GM21723 (cell line): ENCODE results near the gene ARID3A.

ENCODE experiments used
- ATAC-seq: cut with Tn5 transposase; IDR thresholded peaks from one replicate; pipeline ENCODE4 v1.9.1; 2021; ENCODE audit warnings: mild to moderate bottlenecking, moderate library complexity; ENCODE audit not compliant: unreplicated experiment

ARID3A gene

GRCh38 chr19:911197-912033 is 14.4 kb upstream of the ARID3A start:
- no peak for ATAC-seq

DNA sequence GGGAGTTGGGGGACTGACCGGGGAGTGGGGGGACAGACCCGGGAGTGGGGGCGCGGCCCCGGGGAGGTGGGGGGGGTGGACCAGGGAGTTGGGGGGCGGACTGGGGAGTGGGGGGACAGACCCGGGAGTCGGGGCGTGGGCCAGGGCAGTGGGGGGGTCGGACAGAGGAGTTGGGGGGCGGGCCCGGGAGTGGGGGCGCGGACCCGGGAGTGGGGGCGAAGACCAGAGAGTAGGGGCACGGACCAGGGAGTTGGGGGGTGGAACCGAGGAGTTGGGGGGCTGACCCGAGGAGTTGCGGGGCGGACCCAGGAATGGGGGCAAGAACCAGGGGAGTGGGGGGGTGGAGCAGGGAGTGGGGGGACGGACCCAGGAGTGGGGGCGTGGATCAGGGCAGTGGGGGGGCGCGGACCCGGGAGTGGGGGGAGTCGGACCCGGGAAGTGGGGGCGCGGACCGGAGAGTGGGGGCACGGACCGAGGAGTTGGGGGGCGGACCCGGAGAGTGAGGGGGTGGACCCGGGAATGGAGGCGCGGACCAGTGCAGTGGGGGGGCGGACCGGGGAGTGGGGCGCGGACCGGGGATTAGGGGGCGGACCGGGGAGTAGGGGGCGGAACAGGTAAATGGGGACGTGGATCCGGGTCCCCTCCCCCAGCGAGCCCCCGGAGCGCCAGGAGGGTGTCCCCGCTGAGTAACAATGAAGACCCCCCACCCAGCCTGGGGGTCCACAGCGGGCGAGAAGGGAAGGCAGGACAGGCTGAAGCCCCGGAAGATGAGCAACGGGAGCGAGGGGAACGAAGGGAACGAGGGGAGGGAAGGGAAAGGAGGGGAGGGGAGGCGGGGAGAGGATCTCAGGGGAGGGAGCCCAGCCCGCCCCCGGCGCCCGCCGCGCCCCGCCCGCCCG is 13.4 kb upstream of the ARID3A start:
- ATAC-seq: no peak

DNA sequence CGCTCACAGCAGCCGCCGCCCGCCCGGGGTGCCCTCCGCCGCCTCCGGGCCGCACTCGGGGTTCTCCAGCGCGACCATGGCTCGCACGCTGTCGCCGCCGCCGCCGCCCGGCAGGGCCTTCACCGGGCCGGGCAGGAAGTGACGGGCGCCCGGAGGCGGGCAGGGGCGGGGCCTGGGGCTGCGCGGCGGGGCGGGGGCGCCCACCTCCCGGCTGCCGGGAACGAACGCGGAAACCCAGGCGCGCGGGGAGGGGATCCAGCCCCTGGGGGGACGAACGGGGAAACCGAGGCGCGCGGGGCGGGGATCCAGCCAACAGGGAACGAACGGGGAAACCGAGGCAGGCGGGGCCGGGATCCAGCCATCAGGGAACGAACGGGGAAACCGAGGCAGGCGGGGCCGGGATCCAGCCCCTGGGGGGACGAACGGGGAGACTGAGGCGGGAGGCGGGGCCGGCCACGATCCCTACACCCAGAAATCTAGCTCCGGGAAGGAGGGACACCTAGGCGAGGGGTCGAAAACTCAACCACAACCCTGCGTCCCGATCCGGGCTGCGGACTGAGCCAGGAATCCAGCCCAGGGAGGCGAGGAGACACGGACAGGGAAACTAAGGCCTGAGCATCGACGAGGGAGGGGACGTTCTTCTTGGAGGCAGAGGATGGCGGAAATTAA is 12.6 kb upstream of the ARID3A start, which contains the start of gene R3HDM4:
TSS of gene R3HDM4 (minus strand) at position 140 of the 669 bp plus-strand sequence. CDS start at position 78, 62 bp downstream.
- peak; percentile 51 for ATAC-seq

DNA sequence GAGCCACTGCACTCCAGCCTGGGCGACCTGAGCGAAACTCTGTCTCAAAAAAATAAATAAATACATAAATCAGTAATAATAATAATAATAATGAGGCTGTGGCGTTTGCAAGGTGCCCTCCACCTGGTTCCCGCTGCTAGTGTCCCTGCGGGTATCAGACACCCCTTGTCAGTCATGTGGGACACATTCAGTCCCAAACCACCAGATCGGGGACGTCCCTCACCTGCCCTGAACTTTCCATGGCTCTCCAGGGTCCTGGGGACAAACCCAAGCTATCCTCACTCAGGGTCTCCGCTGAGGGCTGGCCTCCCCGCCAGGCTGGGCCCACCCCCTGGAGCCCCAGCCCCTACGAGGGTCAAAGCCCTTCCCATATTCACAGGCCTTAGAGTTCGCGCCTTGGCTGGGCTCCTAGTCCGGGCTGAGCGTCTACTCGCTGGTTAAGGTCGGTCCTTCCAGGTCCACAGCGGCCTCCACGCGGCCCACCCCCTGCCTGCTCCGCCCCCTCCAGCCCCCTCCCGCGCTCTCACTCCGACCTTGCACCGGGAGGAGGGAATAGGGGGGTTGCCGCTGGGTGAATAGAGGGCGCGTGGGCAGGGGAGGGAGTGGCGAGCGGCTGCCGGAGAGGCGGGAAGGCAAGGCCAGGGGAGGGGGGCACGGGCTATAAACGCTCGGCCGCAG is 9.1 kb upstream of the ARID3A start:
- ATAC-seq: no peak

- ATAC-seq: no peak
Observed at GRCh38 chr19:917323-918151, 8.3 kb upstream of the ARID3A start, which contains the start of gene KISS1R. Gene KISS1R (plus strand): TSS chr19:917333. CDS start chr19:917503, 170 bp downstream.

GRCh38 chr19:918152-918437 is 7.7 kb upstream of the ARID3A start:
- no peak for ATAC-seq

GRCh38 chr19:918481-919198 is 7.2 kb upstream of the ARID3A start:
- ATAC-seq: no peak

DNA sequence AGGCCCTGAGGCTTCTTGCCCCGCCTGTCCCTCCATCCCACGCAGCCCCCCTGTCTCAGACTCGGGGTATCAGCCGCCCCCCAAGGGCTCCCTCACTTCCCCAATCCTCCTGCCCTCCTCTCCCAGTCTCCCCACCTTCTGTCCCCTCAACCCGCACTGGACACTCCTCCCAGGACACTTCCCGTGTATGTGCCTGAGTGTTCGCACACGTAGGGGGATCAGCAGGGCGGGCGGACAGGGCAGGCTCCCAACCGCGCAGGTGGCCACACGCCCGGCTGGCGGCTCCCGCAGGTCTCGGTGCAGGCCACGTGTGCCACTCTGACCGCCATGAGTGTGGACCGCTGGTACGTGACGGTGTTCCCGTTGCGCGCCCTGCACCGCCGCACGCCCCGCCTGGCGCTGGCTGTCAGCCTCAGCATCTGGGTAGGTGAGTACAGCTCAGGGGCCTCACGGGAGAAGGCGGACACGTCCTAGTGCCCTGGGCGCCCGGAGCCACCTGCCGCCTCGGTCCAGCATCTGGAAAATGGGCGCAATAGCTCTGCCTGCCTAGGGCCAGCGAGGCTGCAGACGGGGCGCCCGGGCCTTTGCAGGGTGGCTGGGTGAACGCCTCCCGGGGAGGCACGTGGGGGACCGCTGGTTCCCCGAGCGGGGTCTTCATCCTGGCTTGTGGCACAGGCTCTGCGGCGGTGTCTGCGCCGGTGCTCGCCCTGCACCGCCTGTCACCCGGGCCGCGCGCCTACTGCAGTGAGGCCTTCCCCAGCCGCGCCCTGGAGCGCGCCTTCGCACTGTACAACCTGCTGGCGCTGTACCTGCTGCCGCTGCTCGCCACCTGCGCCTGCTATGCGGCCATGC is 6.4 kb upstream of the ARID3A start:
- ATAC-seq: no peak

DNA sequence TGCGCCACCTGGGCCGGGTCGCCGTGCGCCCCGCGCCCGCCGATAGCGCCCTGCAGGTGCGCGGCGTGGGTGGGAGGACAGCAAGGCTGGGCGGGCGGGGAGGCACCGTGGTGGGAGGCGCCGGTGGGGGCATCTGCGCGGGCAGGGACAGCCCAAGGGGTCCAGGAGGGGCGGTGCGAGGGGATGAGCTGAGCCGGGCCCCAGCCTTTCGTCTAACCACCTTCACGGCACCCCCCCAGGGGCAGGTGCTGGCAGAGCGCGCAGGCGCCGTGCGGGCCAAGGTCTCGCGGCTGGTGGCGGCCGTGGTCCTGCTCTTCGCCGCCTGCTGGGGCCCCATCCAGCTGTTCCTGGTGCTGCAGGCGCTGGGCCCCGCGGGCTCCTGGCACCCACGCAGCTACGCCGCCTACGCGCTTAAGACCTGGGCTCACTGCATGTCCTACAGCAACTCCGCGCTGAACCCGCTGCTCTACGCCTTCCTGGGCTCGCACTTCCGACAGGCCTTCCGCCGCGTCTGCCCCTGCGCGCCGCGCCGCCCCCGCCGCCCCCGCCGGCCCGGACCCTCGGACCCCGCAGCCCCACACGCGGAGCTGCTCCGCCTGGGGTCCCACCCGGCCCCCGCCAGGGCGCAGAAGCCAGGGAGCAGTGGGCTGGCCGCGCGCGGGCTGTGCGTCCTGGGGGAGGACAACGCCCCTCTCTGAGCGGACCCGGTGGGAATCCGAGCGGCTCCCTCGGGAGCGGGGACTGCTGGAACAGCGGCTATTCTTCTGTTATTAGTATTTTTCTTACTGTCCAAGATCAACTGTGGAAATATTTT is 5.6 kb upstream of the ARID3A start:
- ATAC-seq: no peak

DNA sequence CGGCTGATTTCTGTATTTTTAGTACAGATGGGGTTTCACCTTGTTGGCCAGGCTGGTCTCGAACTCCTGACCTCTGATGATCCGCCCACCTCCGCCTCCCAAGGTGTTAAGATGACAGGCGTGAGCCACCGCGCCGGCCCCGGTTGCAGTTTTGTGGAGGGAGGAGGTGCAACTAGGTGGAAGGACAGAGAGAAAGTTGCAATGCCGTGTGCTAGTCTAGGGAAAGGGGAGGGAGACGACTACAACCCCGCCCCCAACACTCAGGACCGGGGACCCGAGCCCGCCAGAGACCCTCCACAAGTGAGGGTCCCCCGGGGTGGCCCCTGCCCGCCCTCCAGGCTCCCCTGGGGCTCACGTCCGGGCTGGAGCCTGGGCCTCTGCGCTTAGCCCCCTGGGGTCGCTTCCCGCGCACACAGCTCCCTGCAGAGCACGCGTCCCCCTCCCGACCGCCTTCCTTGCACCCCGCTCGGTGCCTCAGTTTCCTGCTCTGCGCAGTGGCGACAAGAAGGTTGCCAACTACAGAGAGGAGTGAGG is 1.2 kb upstream of the ARID3A start:
- no peak for ATAC-seq

- ATAC-seq: peak; percentile 37
Observed at GRCh38 chr19:925087-925525, 729 bp upstream of the ARID3A start.

DNA sequence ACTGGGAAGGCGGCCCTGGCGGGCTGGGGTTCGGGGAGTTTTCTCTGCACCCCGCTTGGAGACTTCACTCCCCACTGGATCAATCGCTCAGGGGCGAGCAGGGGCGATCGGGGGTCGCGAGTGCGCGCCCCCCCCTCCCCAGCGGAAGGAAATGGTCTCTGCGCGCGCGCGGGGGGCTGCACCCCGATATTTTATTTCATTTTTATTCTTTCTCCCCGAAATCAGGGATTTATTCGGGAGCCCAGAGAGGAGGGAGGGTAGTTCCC is 421 bp downstream of the ARID3A start:
- ATAC-seq: no peak

- ATAC-seq: no peak
Observed at GRCh38 chr19:926589-927350, 935 bp downstream of the ARID3A start.

DNA sequence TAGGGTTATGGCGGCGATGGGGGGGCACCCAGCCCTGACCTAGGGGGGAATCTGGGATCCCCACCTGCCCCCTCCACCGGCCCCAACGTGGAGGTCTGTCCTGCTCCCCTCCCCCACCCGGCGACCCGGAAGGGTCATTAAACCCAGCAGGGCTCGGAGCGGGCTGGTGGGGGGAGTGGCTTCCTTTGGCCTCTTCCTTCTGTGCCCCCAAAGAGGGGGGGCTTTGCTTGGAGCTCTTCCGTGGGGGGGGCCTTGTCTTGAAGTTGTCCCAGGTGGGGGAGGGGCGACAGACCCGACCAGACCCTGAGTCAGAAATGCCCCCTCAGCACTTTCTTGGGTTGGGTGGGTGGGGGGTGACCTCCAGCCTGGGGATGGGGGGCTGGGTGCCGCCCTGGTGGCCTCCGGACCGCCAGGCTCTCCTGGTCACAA is 1.5 kb downstream of the ARID3A start:
- ATAC-seq: no peak

DNA sequence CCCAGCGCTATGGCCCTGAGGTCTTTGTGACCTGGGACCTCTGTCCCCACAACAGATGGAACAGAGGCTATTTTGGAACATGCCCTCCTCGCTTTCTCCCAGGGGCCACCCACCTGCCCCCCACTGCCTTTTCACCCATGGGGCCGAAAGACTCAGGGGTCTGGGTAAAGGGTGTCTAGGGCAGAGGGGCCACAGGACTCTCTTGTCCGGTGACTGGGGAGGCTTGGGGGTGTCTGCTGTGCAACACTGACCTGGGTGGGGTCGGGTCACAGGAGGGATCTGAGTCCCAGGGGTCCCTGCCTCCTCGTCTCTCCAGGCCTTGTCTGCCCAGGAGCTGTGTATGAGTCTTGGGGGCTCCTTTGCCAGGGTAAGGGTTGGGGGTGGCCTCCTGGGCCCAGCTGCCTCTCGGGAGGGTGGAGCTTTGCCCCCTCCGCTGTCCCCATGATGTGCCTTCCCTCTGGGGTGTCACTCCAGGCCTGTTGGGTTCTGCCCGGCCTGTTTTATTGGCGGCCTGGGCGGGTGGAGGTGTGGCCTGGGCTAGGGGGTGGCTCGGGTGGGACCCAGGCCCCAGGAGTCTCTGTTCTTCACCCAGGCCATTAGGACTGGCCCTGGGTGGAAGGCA is 2.1 kb downstream of the ARID3A start:
- ATAC-seq: no peak

DNA sequence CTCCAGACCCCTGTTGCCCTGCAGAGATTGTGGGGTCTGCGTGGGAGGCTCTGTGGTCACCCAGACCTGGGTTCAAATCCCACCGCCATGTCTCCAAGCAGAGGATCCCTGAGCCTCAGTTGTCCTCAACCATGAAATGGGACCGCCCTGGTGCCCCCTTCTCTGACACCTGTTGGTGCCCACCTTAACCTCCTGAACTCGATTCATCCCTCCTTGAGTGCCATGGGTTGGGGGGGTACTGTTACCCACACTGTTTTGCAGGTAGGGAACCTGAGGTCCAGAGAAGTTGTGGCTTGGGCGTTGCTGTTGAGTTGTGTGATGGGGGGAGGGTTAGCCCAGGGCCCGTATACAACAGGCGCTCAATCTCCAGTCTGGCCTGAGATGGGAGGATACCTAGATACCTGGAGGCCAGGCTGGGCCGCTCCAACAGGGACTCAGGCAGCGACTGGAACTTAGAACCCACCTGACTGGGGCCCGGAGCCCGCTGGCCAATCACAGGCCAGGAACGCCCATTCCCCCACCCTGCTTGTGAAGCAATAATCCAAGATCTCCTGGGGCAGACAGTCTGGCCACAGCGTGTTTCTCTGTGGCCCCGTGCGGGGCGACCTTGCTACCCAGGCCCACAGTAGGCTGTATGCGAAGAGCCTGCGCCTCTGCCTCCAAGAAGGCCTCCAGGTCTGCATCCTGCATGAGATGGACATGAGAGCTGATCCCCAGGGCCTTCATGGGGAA is 2.8 kb downstream of the ARID3A start:
- no peak for ATAC-seq
